ENCODE data around the gene BABAM2. TPM values are rescaled to one million over a fixed set of nuclear protein-coding genes. Genes with fewer than 3 reads are reported as not detected.

BABAM2 gene
- total and polyA plus RNA-seq, 2 of the 4 experiments (the other 2 are of a cell fraction) = 20.9 to 23.1 TPM

GRCh38 chr2:28093308-28093707, 202.8 kb downstream of the BABAM2 start:
- H3K4me1 ChIP-seq (ENCODE audit: control insufficient read depth, insufficient read depth, low read length) = peaks cover 9% of the 10 kb centered on the region
- H3K27ac ChIP-seq (ENCODE audit: insufficient read depth, low read length) = no peak overlapping the region
- 0 out of 2 replicates have a peak overlapping the region, but pooled peaks have one; percentile 55 for H2BK20ac ChIP-seq (ENCODE audit: low read depth, low read length)
- H3K9ac ChIP-seq (ENCODE audit: low read depth, low read length) = no peak overlapping the region
- dilution Hi-C loops (cut with HindIII; ENCODE audit: low sequenced_read_pairs, unreplicated experiment) (no loop called here), in situ Hi-C loops (cut with MboI; ENCODE audit: low sequenced_read_pairs) (no loop called here), intact Hi-C loops (cut with micrococcal nuclease) (no loop called here)
- no TSS peak for BruUV-seq (replicated peaks)
- H3K79me1 ChIP-seq (ENCODE audit: low read depth in 1 of 2, low read length in 2 of 2) = peaks cover 2 to 7% of the 10 kb centered on the region in 2 experiments; a peak in 3 of 4 replicates
- no peak overlapping the region for H3K4me3 ChIP-seq (ENCODE audit: insufficient read depth, low read depth, low read length)
- POLR2A ChIA-PET (ENCODE audit: unreplicated experiment) = no interaction called here
- H2AK5ac ChIP-seq (ENCODE audit: low read depth, low read length) = no peak overlapping the region
- H4K8ac ChIP-seq (ENCODE audit: low read depth in 2 of 2, low read length in 2 of 2) = no peak overlapping the region
- H3K14ac ChIP-seq (replicated peaks; ENCODE audit: low read depth, low read length) = no peak overlapping the region
- CTCF ChIA-PET = no interaction called here
- ATAC-seq (ENCODE audit: low read depth) = no peak
- TF ChIP-seq USF2 (IDR thresholded peaks at IDR 0.05; ENCODE audit: low read depth, low read length) (no peak), BHLHE40 (IDR thresholded peaks at IDR 0.05; ENCODE audit: low read depth, low read length) (no peak), RAD21 (IDR thresholded peaks at IDR 0.05; ENCODE audit: low read length) (no peak), MAFK (IDR thresholded peaks at IDR 0.05; ENCODE audit: low read depth, low read length) (no peak)
- peak overlapping the region; percentile 58; the same call in 1 of the 3 replicates for H2BK15ac ChIP-seq (ENCODE audit: low read depth, low read length)
- no peak overlapping the region for H3K18ac ChIP-seq (ENCODE audit: low read depth, low read length)
- H2AFZ ChIP-seq (replicated peaks; ENCODE audit: low read length, poor library complexity) = no peak overlapping the region
- H3K56ac ChIP-seq (ENCODE audit: extremely low read depth, insufficient read depth, low read length) = no peak overlapping the region
- no peak for DNase-seq
- no peak overlapping the region for H3K4me2 ChIP-seq (ENCODE audit: low read depth, low read length)
- no peak overlapping the region for H2AK9ac ChIP-seq (replicated peaks; ENCODE audit: low read depth, low read length, poor library complexity)
- H3K23ac ChIP-seq (ENCODE audit: low read depth, low read length) = no peak overlapping the region
- H3K27me3 ChIP-seq (ENCODE audit: control insufficient read depth, insufficient read depth, low read length) = no peaks in the 10 kb centered on the region
- H3K9me3 ChIP-seq (ENCODE audit: control insufficient read depth, insufficient read depth, low read length) = no peaks in the 10 kb centered on the region
- H3K9me1 ChIP-seq (ENCODE audit: insufficient read depth, low read length) = peaks cover 6% of the 10 kb centered on the region
- WGBS, 2 experiments (ENCODE audit: extremely low coverage in 2 of 2, insufficient read length in 1 of 2) = no CpG with 5 or more reads among the region's 4 CpGs
- no peaks in the 10 kb centered on the region for H3K36me3 ChIP-seq (ENCODE audit: control insufficient read depth, insufficient read depth, low read length)
- no peak overlapping the region for H4K5ac ChIP-seq (ENCODE audit: low read depth, low read length)
- H4K91ac ChIP-seq (ENCODE audit: insufficient read depth, low read depth, low read length) = peak overlapping the region; percentile 53; the same call in 1 of the 2 replicates
- no peak overlapping the region for H2BK120ac ChIP-seq (ENCODE audit: low read depth, low read length)
- no peak overlapping the region for H2BK5ac ChIP-seq (ENCODE audit: low read depth, low read length, poor library complexity, severe bottlenecking)
- no peak overlapping the region for H3K4ac ChIP-seq (ENCODE audit: low read depth, low read length)
- no peaks in the 10 kb centered on the region for H4K20me1 ChIP-seq (ENCODE audit: insufficient read depth, low read length)
